Caki2 (cell line): ENCODE measurements around the gene RPL19. TPM values are rescaled to one million over a fixed set of nuclear protein-coding genes. Genes with fewer than 3 reads are reported as not detected.

ENCODE experiments used
- DNase-seq: peaks from one replicate; pipeline ENCODE4 v3.0.0-alpha.2; 2015; ENCODE audit warnings: low read depth
- in situ Hi-C: cut with HindIII; loops from 2 replicates; pipeline ENCODE4 v1.10.0; 2016; ENCODE audit warnings: low sequenced_read_pairs, low pct_unique_long_range_greater_than_20kb, mixed read lengths
- total RNA-seq: library from RNA; depleted of rRNA; stranded (reverse); fragments of >200 nt; shearing (Covaris generic); gene quantifications from 2 replicates; pipeline ENCODE4 v1.2.3, GENCODE V29; 2014; ENCODE audit warnings: low replicate concordance

RPL19 gene
- total RNA-seq, 1 experiment from 2014 or later, result 2,576 TPM

DNA sequence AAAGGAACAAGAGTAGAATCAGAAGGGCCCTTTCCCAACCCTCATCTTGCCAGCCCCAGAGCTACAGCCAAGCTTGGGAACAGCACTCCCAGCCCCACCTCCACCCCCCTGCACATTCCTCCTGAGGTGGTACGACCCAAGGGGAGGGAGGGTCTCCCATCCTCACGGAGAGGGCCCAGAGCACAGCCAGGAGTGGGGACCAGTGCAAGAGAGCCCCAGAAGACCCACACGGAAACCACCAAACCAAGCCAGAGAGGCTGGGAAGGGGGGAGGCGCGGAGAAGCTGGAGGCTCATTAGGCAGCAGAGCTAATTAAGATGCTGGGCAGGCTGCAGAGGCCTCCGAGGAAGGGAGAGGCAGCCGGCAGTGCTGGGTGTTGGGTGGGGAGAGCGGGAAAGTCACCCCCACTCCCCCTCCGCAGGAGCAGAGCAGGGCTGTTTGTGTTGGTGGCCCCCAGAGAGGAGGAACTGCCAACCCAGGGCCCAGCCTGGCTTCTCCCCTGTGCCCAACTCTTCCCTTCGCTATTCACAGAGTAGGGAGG, 5.0 kb upstream of the RPL19 start:
- in situ Hi-C loops, result no loop called here

GRCh38 chr17:39195568-39196160, 4.4 kb upstream of the RPL19 start:
- no peak for DNase-seq
- in situ Hi-C loops, result no loop called here

More for the DNA sequence above, 5.0 kb upstream of the RPL19 start:
- DNase-seq, result no peak

GRCh38 chr17:39196241-39196807, 3.8 kb upstream of the RPL19 start:
- in situ Hi-C loops, result no loop called here
- DNase-seq, result no peak

DNA sequence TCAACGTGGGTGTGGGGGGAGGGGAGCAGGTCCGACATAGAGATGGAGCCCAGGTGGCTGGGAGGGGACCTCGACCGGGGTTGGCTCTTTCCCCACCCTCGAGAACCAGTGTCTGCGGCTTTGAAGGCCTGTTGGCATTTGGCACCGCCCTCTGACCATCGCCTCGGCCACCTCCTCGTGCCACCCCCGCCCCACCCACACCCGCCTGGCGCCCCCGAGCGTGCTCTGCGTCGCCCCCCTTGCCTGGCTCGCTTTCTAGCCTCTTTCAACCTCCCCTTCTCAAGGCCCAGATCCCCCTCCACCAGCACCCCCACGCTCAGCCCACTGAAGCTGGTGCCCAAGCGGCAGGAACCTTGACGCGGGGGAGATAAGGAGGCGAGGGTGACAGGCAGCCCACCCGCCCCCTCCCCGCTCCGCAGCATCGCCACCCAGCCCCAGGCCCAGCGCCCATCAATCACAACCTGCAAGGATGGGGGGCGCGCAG, 3.2 kb upstream of the RPL19 start:
- in situ Hi-C loops, result no loop called here
- no peak for DNase-seq

GRCh38 chr17:39197380-39198185, 2.5 kb upstream of the RPL19 start, which contains the start of gene CACNB1:
Gene CACNB1, minus strand, starts transcription at chr17:39197669. Its CDS starts 174 bp downstream, at chr17:39197495.
- in situ Hi-C loops, result no loop called here
- DNase-seq, result peak; percentile 66

DNA sequence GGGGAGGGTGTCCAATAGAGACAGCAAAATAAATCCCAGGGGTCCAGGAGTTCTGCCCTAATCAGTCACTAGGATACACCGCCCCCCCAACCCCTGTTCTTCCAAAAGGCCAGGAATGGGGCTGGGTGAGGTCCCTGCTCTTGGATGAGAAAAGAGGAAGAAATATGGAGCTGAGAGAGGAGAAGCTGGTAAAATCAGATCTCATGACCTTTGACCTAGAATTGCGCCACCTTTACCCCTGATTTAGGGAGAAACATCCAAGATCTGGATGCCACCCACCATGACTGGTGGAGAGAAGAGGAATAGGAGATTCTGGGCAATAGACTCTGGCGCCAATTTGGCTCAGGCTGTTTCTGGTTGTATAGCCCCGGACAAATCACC, 1.9 kb upstream of the RPL19 start:
- in situ Hi-C loops, result no loop called here
- DNase-seq, result no peak

DNA sequence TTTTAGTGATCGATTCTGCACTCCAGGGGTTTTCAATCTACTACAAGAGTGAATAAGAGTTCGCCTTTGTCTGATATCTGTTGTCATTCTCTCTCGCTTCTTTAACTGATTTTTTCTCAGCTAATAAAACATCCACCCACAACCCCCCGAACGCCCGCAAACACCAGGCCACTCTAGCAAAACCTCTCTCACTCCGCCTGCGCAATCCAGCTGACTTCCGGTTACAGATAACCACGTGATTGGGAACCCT, 338 bp upstream of the RPL19 start:
- in situ Hi-C loops, result no loop called here
- DNase-seq, result peak; percentile 93

GRCh38 chr17:39200957-39201510, 951 bp downstream of the RPL19 start:
- in situ Hi-C loops, result no loop called here

DNA sequence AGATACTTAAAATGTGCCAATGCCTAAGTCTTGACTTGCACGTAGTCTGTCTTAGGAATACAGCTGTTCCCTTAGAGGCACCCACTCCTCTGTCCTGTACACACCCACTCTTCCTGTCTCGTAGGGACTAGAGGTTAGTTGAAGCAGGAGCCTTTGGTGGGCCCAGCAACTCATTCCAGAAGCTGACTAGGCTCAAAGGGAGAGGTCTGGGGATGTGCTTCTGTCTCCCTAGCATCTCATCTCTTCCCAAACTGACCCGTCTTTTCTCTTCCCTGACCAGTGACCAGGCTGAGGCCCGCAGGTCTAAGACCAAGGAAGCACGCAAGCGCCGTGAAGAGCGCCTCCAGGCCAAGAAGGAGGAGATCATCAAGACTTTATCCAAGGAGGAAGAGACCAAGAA, 4.2 kb downstream of the RPL19 start:
- in situ Hi-C loops, result no loop called here
- DNase-seq, result no peak

More at GRCh38 chr17:39200957-39201510, 951 bp downstream of the RPL19 start:
- no peak for DNase-seq

- in situ Hi-C loops, result no loop called here
These were observed 5.0 kb downstream of the RPL19 start for GRCh38 chr17:39205112-39205526.

GRCh38 chr17:39208136-39208535, 8.1 kb downstream of the RPL19 start:
- DNase-seq, result no peak
- in situ Hi-C loops, result no loop called here

More at GRCh38 chr17:39205112-39205526, 5.0 kb downstream of the RPL19 start:
- no peak for DNase-seq

- DNase-seq, result no peak
- in situ Hi-C loops, result no loop called here
These were observed 8.8 kb downstream of the RPL19 start for GRCh38 chr17:39208893-39209292.

- DNase-seq, result no peak
- in situ Hi-C loops, result no loop called here
These were observed 9.4 kb downstream of the RPL19 start for GRCh38 chr17:39209317-39210092.

GRCh38 chr17:39210093-39210434, 10.0 kb downstream of the RPL19 start:
- in situ Hi-C loops, result no loop called here
- no peak for DNase-seq

DNA sequence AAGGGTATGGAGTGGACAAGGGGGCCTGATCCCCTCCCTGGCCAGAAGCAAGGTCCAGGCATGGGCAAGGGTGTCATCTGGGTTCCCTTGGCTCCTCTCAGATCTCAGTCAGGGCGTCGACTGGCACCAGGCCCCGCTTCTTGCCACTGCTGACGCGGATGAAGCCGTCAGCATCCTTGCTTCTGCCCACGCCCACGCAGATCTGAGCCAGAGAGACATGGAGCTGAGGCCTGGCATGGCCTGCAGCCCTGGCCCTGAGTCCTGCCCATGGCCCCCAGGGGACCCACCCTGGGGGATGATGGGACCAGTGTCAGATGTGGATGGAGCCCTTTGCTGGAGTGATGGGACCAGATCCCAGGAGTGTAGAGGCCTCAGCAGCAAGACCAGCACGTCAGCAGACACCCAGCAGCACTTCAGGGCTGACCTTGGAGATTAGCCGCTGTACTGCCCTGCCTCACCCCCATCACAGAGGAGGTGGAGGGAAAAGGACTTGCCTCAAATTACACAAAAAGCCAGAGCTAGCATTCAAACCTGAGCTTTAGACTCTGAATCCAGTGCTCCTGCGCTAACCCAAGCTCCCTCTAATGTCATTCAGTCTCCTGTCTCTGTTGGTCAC, 12.2 kb downstream of the RPL19 start:
- in situ Hi-C loops, result no loop called here
- no peak for DNase-seq

- DNase-seq, result no peak
- in situ Hi-C loops, result no loop called here
These were observed 12.9 kb downstream of the RPL19 start for GRCh38 chr17:39212841-39213480.

DNA sequence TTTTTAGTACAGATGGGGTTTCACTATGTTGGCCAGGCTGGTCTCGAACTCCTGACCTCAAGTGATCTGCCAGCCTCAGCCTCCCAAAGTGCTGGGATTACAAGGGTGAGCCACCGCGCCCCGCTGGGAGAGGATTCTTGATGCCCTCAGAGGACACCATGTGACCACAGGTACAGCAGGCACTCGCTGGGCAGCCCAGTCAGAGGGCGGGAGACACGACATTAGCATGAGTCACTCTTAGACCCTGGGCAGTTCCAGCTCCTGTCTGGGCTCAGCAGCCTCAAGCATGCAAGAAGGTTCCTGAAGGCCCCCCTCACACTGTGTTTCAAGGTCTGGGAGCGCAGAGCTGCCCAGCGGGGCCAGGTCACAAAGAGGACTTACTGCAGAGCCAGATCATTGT, 13.8 kb downstream of the RPL19 start:
- peak; percentile 48 for DNase-seq

More for the DNA sequence above, 13.8 kb downstream of the RPL19 start:
- in situ Hi-C loops, result no loop called here
